T-cell (primary cell): ENCODE data around the gene RPP40. TPM values are rescaled to one million over a fixed set of nuclear protein-coding genes. Genes with fewer than 3 reads are reported as not detected.

Experiments
- ATAC-seq, 4 experiments: fragments of 200-7000 bp in 3 of 4; fragments of 150-1000 bp in 1 of 4; cut with Tn5 transposase; replicated peaks in 1 of 4; 1 replicate in 3 of 4; 2 replicates in 1 of 4; pipeline ENCODE4 v1.10.0; 2021; ENCODE audit warnings: moderate library complexity in 3 of 4, mild to moderate bottlenecking in 2 of 4, moderate number of reproducible peaks in 1 of 4
- CTCF ChIA-PET, 2 donors: fragments of 300-600 bp; sonication (Branson Sonifier 250); formaldehyde crosslinking; loops; one replicate each; lab custom pipeline; 2022; ENCODE audit warnings: antibody characterized with exemption in 2 of 2; lab: Charles Lee
- POLR2A ChIA-PET, 2 donors: fragments of 300-600 bp; sonication (Branson Sonifier 250); formaldehyde crosslinking; loops; one replicate each; lab custom pipeline; 2022; ENCODE audit warnings: antibody characterized with exemption in 2 of 2; lab: Charles Lee
- DNase-seq, 35 experiments: peaks; one replicate each; pipeline versions ENCODE4 v3.0.0 to v3.0.0-alpha.2; 2013 to 2023
- H3K27ac ChIP-seq: one replicate; pipeline ENCODE4 v1.5.1; 2013; ENCODE audit warnings: low read length
- H3K27me3 ChIP-seq, 2 experiments: replicated peaks in 1 of 2; 1 replicate in 1 of 2; 2 replicates in 1 of 2; pipeline versions ENCODE4 v1.6.1 to v1.7.0; 2013; ENCODE audit warnings: low read length in 1 of 2, mixed read lengths in 1 of 2; ENCODE audit not compliant: control insufficient read depth in 2 of 2, insufficient read depth in 2 of 2; ENCODE audit errors: extremely low read depth in 1 of 2
- H3K36me3 ChIP-seq, 2 donors: 1 replicate in 1 of 2; 2 replicates in 1 of 2; pipeline versions ENCODE4 v1.6.1 to v1.7.0; 2013; ENCODE audit warnings: low read length in 1 of 2; ENCODE audit not compliant: control insufficient read depth in 2 of 2, insufficient read depth in 1 of 2; ENCODE audit errors: extremely low read depth in 1 of 2
- H3K4me1 ChIP-seq, 2 experiments: 1 replicate in 1 of 2; 2 replicates in 1 of 2; pipeline versions ENCODE4 v1.6.1 to v1.7.0; 2013; ENCODE audit warnings: low read length in 2 of 2, mixed read lengths in 1 of 2; ENCODE audit not compliant: insufficient read depth in 2 of 2, control insufficient read depth in 1 of 2; ENCODE audit errors: extremely low read depth in 1 of 2
- H3K4me3 ChIP-seq, 2 donors: 1 replicate in 1 of 2; 2 replicates in 1 of 2; pipeline versions ENCODE4 v1.5.1 to v1.7.0; 2013; ENCODE audit warnings: mild to moderate bottlenecking in 2 of 2, low read length in 1 of 2, moderate library complexity in 1 of 2; ENCODE audit not compliant: control insufficient read depth in 1 of 2; ENCODE audit errors: extremely low read depth in 1 of 2
- H3K9me3 ChIP-seq: 2 replicates; pipeline ENCODE4 v1.7.0; 2013
- H3K27ac Mint-ChIP-seq, 2 donors: one replicate each; pipeline ENCODE4 v1.8.0; 2020 to 2021; ENCODE audit warnings: mild to moderate bottlenecking in 2 of 2, mixed read lengths in 2 of 2
- H3K27me3 Mint-ChIP-seq, 2 donors: one replicate each; pipeline ENCODE4 v1.8.0; 2021 to 2022; ENCODE audit warnings: mixed read lengths in 2 of 2
- H3K36me3 Mint-ChIP-seq: one replicate; pipeline ENCODE4 v1.8.0; 2021; ENCODE audit warnings: mixed read lengths
- H3K4me1 Mint-ChIP-seq, 3 donors: one replicate each; pipeline ENCODE4 v1.8.0; 2020 to 2022; ENCODE audit warnings: mixed read lengths in 3 of 3, mild to moderate bottlenecking in 1 of 3
- H3K4me3 Mint-ChIP-seq, 3 donors: one replicate each; pipeline ENCODE4 v1.8.0; 2020 to 2022; ENCODE audit warnings: mild to moderate bottlenecking in 3 of 3, mixed read lengths in 3 of 3, moderate library complexity in 3 of 3
- H3K9me3 Mint-ChIP-seq, 3 donors: one replicate each; pipeline ENCODE4 v1.8.0; 2020 to 2022; ENCODE audit warnings: mixed read lengths in 3 of 3
- WGBS: methylation state at CpG from one replicate; pipeline ENCODE4 v1.1.5; 2013; ENCODE audit warnings: missing lambda C conversion rate; ENCODE audit not compliant: insufficient coverage; 5-methylcytosine and 5-hydroxymethylcytosine counted together
- total RNA-seq, 35 experiments: library from RNA in 6 of 35; stranded (reverse) in 6 of 35; fragments of 120-200 nt in 1 of 35; gene quantifications; one replicate each; pipeline versions ENCODE4 v1.2.1 to v1.2.4 and lab custom pipeline; 2013 to 2026

RPP40 gene
- total RNA-seq, 5 donors from 2014 or later (not counting 1 experiment from before 2014, with no cell fraction given) = 2.0 to 7.8 (median 4.8) TPM

- peaks cover 71% of the 10 kb centered on the region for H3K36me3 Mint-ChIP-seq
- H3K4me3 ChIP-seq = no peak overlapping the region
- peaks cover 0 to 1% of the 10 kb centered on the region in 2 experiments for H3K4me1 ChIP-seq
- H3K36me3 ChIP-seq = peaks cover 9 to 20% of the 10 kb centered on the region in 2 donors
- no peak overlapping the region for H3K4me3 Mint-ChIP-seq
- no peaks in the 10 kb centered on the region for H3K27me3 Mint-ChIP-seq
- H3K4me1 Mint-ChIP-seq = peaks cover 0 to 3% (median 2%) of the 10 kb centered on the region in 3 donors
- POLR2A ChIA-PET = no interaction called here
- no peak for ATAC-seq
- H3K27me3 ChIP-seq = no peaks in the 10 kb centered on the region
- H3K27ac Mint-ChIP-seq = no peak overlapping the region
- H3K9me3 Mint-ChIP-seq = no peaks in the 10 kb centered on the region
- CTCF ChIA-PET = no interaction called here
- no peak for DNase-seq
- H3K27ac ChIP-seq = no peak overlapping the region
- no CpG with 5 or more reads among the region's 6 CpGs for WGBS
- no peaks in the 10 kb centered on the region for H3K9me3 ChIP-seq
Observed at GRCh38 chr6:4997862-4998261, 6.0 kb downstream of the RPP40 start.

GRCh38 chr6:4994741-4995140 is 9.1 kb downstream of the RPP40 start:
- Mint-ChIP-seq H3K36me3 (peaks cover 81% of the 10 kb centered on the region), H3K4me3 (no peak overlapping the region), H3K4me1 (no peaks in the 10 kb centered on the region), H3K27me3 (no peaks in the 10 kb centered on the region), H3K9me3 (no peaks in the 10 kb centered on the region), H3K27ac (no peak overlapping the region)
- WGBS = no CpG with 5 or more reads among the region's 3 CpGs
- Histone ChIP-seq H3K4me1 (no peaks in the 10 kb centered on the region), H3K4me3 (no peak overlapping the region), H3K9me3 (no peaks in the 10 kb centered on the region), H3K27ac (no peak overlapping the region), H3K36me3 (peaks cover 9 to 15% of the 10 kb centered on the region in 2 donors), H3K27me3 (no peaks in the 10 kb centered on the region)
- ATAC-seq = no peak
- no peak for DNase-seq
- ChIA-PET POLR2A (interaction anchor here in 1 of 2 donors (0.5 kb wide), 1 partner anchor 44 kb away, joined by 4 read pairs; no protein-coding TSS in a partner anchor), CTCF (no interaction called here)

- Histone ChIP-seq H3K27ac (no peak overlapping the region), H3K4me3 (no peak overlapping the region), H3K4me1 (no peaks in the 10 kb centered on the region), H3K9me3 (no peaks in the 10 kb centered on the region), H3K27me3 (peaks cover 0 to 7% of the 10 kb centered on the region in 2 experiments), H3K36me3 (no peaks in the 10 kb centered on the region)
- ATAC-seq (no peak), DNase-seq (no peak)
- Mint-ChIP-seq H3K9me3 (no peaks in the 10 kb centered on the region), H3K4me3 (no peak overlapping the region), H3K27ac (no peak overlapping the region), H3K4me1 (no peaks in the 10 kb centered on the region), H3K36me3 (peaks cover 36% of the 10 kb centered on the region), H3K27me3 (peaks cover 0 to 5% of the 10 kb centered on the region in 2 donors)
- POLR2A ChIA-PET = no interaction called here
- CTCF ChIA-PET = interaction anchor here in 1 of 2 donors (0.6 kb wide), 1 partner anchor 11 kb away, joined by 8 read pairs; no protein-coding TSS in a partner anchor
- WGBS = 65% methylated on average over 4 of the region's 4 CpGs
Observed at GRCh38 chr6:4987432-4987831, 16.4 kb downstream of the RPP40 start.

- Histone ChIP-seq H3K36me3 (no peaks in the 10 kb centered on the region), H3K27me3 (peaks cover 0 to 7% of the 10 kb centered on the region in 2 experiments), H3K4me3 (no peak overlapping the region), H3K27ac (no peak overlapping the region), H3K4me1 (no peaks in the 10 kb centered on the region), H3K9me3 (no peaks in the 10 kb centered on the region)
- H3K27ac Mint-ChIP-seq = no peak overlapping the region
- DNase-seq (no peak), ATAC-seq (no peak)
- no peaks in the 10 kb centered on the region for H3K9me3 Mint-ChIP-seq
- 92% methylated on average over 2 of the region's 3 CpGs for WGBS
- H3K36me3 Mint-ChIP-seq = peaks cover 34% of the 10 kb centered on the region
- H3K4me3 Mint-ChIP-seq = no peak overlapping the region
- H3K4me1 Mint-ChIP-seq = no peaks in the 10 kb centered on the region
- H3K27me3 Mint-ChIP-seq = peaks cover 0 to 5% of the 10 kb centered on the region in 2 donors
- CTCF ChIA-PET = interaction anchor here in 1 of 2 donors (0.6 kb wide), 1 partner anchor 12 kb away, joined by 8 read pairs; no protein-coding TSS in a partner anchor
- POLR2A ChIA-PET = no interaction called here
Observed at GRCh38 chr6:4986999-4987398, 16.8 kb downstream of the RPP40 start.

- no peak for DNase-seq
- 86% methylated on average over 3 of the region's 6 CpGs for WGBS
- Mint-ChIP-seq H3K4me1 (no peaks in the 10 kb centered on the region), H3K27me3 (peaks cover 0 to 5% of the 10 kb centered on the region in 2 donors), H3K4me3 (no peak overlapping the region), H3K36me3 (peaks cover 7% of the 10 kb centered on the region), H3K9me3 (peaks cover 4 to 13% (median 6%) of the 10 kb centered on the region in 3 donors), H3K27ac (no peak overlapping the region)
- H3K27ac ChIP-seq = no peak overlapping the region
- H3K27me3 ChIP-seq = peaks cover 0 to 10% of the 10 kb centered on the region in 2 experiments
- ChIA-PET CTCF (no interaction called here), POLR2A (interaction anchor here (0.5 to 0.9 kb wide), 2 partner anchors 24 to 810 kb away, joined by 3 to 5 read pairs; no protein-coding TSS in a partner anchor)
- no peaks in the 10 kb centered on the region for H3K4me1 ChIP-seq
- H3K9me3 ChIP-seq = no peaks in the 10 kb centered on the region
- H3K4me3 ChIP-seq = no peak overlapping the region
- ATAC-seq = no peak
- H3K36me3 ChIP-seq = no peaks in the 10 kb centered on the region
Observed at GRCh38 chr6:4983322-4983721, 20.5 kb downstream of the RPP40 start.

GRCh38 chr6:4981761-4982160 is 22.1 kb downstream of the RPP40 start:
- peaks cover 0 to 11% of the 10 kb centered on the region in 2 experiments for H3K27me3 ChIP-seq
- POLR2A ChIA-PET = no interaction called here
- H3K27ac ChIP-seq = no peak overlapping the region
- no peaks in the 10 kb centered on the region for H3K4me1 Mint-ChIP-seq
- WGBS = 68% methylated on average over 6 of the region's 6 CpGs
- no peaks in the 10 kb centered on the region for H3K36me3 ChIP-seq
- H3K27me3 Mint-ChIP-seq = peaks cover 4 to 8% of the 10 kb centered on the region in 2 donors
- no peaks in the 10 kb centered on the region for H3K4me1 ChIP-seq
- ATAC-seq = no peak
- no peak for DNase-seq
- H3K4me3 Mint-ChIP-seq = no peak overlapping the region
- peaks cover 8 to 17% (median 15%) of the 10 kb centered on the region in 3 donors for H3K9me3 Mint-ChIP-seq
- H3K36me3 Mint-ChIP-seq = peaks cover 7% of the 10 kb centered on the region
- CTCF ChIA-PET = no interaction called here
- H3K27ac Mint-ChIP-seq = no peak overlapping the region
- no peaks in the 10 kb centered on the region for H3K9me3 ChIP-seq
- no peak overlapping the region for H3K4me3 ChIP-seq
